GM18511 (cell line): ENCODE data around the gene KRTAP10-2.
"Not testable (repeated sequence)": the region's sequence is repeated elsewhere in the genome, so short reads cannot be mapped to it uniquely, and the experiment has no call there.

Experiments used
- ATAC-seq: cut with Tn5 transposase; IDR thresholded peaks from one replicate; pipeline ENCODE4 v1.9.1; 2021; ENCODE audit warnings: mild to moderate bottlenecking, moderate library complexity; ENCODE audit not compliant: unreplicated experiment

Gene KRTAP10-2

DNA sequence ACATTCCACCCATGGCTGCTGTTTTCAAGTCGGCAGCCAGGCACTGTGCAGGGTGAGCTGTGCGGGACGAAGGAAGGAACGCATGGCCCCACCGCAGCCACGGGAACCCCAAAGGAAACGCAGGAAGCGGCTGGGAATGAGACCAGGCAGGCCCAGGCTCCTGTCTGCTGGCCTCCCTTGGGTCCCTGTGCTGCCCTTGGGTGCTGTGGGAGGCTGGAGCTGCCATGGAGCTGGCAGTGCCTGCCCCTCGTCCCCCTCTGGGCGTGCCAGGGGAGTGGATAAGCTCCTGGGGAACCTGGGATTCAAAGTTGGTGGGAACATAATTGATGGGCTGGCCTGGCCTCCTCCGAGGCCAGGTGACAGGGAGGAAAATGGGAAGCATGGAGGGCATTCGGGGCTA is 17.0 kb upstream of the KRTAP10-2 start:
- no peak for ATAC-seq

DNA sequence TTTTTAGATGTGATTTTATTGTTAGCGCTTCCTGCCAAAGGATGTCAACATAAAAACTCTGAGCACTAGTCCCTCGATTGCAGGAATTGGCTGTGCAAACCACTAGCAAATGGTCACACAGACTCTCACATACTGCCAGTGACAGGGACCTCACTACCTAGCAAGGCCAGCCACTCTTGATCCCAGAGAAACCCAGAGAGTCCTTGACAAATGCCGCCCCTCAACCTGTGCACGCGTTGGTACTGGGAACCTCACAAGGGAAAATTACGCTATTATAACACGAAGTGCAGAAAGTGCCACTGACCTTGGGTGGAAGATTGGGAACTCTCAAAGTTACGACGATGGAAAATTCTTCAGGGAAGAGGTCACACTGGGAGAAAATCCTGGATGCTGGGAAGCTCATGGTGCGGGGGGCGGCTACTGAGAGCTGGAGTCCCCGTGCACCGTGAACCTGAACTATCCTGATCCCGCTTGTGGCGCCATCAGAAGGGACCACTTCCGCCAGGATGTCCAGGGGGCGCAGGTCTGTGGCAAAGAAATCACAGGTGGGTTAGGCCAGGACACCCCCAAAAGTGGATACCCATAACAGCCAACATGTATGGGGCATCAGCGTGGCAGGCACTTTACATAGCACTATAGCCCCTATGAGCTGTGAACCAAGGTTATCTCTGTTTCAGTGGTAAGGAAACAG is 16.3 kb upstream of the KRTAP10-2 start:
- ATAC-seq = no peak

DNA sequence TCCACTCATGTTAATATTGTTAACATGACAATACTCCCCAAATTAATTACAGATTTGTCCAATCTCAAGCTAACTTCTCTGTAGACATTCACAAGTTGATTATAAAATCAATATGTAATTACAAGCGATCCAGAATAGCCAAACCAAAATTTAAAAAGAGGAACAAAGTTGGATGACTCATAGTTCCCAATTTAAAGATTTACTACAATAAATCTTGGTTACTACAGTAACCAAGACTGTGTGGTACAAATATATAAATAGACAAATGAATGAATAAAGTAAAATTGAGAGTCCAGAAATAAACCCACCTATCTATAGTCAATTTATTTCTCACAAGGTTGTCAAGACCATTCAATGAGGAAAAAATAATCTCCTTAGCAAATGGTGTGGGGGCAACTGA is 15.1 kb upstream of the KRTAP10-2 start:
- no peak for ATAC-seq

DNA sequence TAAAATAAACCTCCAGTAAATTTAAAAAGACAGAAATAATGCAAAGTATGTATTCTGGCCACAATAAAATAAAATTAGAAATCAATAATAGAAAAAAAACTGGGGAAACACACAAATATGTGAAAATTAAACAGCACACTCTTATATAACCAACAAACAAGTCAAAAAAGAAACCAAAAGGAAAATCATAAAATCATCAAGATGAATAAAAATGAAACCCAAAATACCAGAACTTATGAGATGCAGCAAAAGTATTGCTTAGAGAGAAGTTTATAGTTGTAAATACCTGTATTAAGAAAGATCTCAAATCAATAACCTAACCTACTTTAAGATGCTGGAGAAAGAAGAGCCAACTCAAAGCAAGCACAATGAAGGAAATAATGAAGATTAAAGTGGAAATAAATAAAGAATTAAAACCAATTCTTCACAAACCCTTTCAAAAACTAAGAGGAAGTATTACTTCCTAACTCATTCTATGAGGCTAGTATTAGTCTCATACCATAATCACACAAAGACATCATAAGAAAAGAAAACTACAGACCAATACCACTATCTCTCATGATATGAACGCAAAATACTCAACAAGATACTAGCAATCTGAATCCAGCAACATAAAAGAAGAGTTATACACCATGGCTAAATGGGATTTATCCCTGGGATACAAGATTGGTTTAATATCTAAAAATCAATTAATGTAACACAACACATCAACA is 13.7 kb upstream of the KRTAP10-2 start:
- no peak for ATAC-seq

DNA sequence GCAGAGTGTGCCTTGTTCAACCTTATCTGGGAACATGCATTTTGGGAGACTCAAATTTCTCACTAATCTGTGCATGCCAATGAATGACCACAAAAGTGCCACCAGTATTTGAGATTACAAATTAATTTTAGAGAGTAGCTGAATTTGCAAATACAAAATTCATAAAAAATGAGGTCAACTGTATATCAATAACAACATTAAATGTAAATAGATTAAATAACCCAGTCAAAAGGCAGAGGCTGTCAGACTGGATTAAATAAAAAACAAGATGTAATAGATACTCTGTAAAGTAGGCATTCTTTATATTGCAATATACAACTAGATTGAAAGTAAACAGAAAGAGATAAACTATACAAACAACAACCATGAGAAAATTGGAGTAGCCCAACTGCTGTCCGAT is 12.8 kb upstream of the KRTAP10-2 start:
- ATAC-seq = no peak

DNA sequence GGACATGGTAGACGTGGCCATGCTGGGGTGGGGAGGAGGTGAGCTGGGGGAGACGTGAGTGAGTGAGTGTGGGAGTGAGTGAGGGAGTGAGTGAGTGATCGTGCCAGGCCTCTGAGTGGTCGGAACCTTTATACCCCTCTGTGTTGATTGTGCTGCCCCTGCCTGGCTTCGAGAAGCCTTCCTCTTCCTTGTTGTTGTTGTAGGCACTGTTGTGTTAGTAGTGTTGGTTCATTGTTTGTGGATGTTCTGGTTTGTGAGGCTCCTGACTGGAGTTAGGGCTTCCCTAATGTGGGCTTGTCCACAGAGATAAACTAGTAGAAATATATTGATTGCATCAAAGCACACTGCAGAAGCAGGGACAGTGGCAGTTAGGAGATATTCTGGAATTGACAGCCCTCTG is 7.4 kb upstream of the KRTAP10-2 start, which contains the start of gene KRTAP10-3:
Gene KRTAP10-3 (minus strand): TSS at position 101 of the 400 bp plus-strand sequence. CDS start 80 bp downstream, at position 21.
- no peak for ATAC-seq

DNA sequence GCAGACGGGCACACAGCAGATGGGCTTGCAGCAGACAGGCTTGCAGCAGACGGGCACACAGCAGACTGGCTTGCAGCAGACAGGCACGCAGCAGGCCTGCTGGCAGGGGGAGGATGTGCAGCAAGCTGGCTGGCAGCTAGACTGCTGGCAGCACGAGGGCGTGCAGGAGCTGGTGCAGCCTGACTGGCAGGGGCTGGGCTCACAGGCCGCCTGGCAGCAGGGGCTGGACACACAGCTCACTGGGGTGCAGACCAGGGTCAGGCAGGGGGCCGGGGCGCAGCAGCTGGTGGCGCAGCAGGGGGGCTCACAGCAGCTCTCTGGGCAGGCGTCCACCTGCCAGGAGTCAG is 7.0 kb upstream of the KRTAP10-2 start:
- not testable (repeated sequence) for ATAC-seq

DNA sequence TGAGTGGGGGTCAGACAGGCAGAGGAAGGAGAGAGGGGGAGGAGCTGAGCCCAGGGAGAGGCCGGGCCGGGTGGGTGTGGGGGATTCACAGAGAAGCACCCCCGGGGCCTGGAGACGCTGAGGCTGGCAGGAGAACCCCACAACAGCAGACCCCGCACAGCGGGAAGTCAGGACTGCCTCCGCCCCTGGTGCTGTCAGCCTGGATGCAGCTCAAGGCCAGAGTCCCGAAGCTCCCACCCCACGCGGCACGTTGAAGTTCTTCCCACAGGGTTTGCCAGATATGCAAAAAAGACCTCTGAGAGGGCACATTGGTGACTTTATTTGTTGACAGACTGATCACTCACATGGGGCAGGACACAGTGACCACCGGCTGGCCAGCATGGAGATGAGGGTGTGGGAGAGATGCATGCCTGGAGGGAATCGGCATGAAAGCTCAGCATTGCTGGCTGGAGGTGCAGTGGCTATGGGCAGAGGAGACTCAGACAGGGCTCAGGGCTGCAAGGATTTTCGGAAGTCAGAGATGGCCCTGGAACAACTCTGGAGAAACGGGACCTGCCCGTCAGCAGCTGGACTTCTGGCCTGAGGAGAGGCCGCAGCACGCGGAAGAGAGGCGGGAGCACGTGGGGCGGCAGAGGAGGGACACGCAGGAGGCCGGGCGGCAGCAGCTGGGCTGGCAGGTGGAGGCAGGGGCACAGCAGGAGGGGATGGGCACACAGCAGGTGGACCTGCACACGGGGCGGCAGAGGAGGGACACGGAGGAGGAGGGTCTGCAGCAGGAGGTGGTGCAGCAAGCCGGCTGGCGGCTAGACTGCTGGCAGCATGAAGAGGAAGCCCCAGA is 6.4 kb upstream of the KRTAP10-2 start:
- ATAC-seq = no peak

DNA sequence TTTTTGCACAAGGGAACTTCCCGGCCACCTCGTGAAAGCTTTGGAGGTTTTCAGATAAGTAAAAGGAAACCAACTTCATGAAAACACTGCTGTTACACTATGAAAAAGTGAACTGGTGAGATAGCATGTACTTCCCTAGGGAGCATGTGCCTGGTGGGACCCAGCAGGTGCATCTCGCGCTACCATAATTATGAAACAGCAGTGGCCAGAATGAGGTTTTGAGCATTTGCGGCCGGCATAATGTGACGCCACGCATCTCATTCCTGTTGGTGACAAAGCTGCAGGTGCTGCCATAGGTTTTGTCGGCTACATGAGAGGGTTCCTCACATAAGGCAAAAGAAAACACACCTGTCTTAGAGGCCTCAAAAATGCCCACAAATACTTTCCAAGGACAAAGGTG is 5.6 kb upstream of the KRTAP10-2 start:
- no peak for ATAC-seq

DNA sequence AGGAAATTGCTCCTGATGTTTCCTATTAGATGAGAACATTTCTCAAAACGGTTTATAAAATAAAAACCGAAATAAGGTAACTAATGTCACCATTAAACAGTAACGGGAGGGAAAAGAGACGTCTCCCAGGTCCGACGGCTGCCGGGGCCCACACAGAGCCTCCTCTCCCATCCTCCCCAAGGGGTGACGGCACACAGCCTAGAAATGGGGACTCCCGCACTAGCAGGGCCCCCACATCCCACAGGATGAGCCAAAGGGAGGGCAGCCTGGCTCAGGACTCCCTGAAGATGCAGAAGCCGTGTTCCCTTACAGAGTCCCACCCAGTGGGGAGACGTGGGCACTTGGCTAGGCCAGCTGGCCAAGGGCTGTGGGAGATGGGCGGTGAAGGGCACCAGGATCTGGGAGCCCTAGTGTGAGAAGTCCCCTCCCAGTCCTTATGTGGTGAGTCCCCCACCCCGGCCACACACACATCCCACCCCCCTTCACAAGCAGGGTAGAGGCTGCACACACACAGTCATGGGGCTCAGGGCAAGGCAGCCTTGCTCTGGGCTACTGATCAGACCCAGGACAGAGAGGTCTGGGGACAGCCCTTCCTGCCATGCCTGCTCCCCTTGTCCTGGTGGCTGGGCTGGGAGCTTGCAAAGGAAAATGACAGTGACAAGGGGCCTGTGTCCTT is 4.0 kb upstream of the KRTAP10-2 start:
- ATAC-seq = no peak

DNA sequence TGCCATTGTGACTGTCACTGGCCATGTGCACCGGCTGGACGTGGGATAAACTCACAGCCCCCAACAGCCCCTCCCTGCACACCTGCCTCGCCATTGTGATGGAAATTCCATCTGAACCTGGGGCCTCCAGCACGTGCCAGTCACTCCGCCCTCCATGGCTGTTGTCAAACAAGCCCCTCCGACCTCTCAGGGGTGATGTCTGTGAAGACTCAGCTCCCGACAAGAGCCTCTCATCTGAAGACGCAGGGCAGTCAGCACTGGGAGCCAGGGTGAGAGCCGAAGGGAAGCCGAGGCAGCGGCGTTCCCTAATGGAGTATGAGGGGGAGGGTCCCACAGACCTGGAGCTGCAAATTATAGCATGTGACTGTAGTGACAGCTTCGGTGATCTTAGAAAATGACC is 1.4 kb upstream of the KRTAP10-2 start:
- no peak for ATAC-seq

DNA sequence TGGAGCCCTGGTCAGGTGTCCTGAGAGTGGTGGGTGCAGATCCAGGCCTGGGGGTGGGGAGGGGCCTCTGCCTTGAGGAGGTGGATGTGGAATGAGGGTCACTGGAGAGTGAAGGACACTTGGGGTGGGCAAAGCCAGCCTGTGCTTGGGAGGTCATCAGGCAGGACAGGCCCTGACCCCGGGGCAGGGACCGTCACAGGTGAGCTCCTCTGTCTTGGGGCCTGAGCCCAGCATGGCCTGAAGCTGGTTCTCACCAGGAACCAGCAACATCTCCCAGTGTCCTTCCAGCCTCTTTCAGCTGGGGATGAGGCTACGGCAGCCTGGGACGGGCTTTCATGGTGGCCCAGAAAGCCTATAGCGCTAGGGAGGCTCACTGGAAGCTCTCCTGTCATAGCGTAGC is 831 bp upstream of the KRTAP10-2 start:
- ATAC-seq = no peak

DNA sequence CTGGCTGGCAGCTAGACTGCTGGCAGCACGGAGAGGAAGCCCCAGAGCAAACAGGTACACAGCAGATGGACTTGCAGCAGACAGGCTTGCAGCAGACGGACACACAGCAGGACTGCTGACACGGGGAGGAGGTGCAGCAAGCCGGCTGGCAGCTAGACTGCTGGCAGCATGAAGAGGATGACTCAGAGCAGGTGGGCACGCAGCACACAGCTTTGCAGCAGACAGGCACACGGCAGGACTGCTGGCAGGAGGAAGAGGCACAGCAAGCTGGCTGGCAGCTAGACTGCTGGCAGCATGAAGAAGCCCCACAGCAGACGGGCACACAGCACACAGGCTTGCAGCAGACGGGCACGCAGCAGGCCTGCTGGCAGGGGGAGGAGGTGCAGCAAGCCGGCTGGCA is 498 bp downstream of the KRTAP10-2 start:
- no peak for ATAC-seq

DNA sequence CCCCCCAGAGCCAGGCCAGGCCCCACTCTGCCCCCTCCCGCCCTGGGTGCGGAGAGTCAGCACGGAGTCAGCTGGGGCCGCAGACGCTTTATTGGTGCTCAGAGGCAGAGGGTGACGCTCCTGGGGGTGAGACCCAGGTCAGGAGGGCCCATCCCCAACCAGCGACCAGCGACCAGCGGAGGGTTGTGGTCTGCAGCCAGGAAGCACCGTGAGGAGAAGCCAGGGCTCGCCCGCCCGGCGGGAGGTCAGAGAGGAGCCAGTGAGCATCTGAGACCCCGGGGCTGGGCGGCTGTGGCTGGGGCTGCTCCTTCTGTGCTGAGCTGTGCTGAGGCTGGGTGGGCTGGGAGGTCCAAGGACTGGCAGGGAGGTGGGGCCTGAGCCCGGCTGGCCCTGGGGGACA is 1.0 kb downstream of the KRTAP10-2 start:
- not testable (repeated sequence) for ATAC-seq

DNA sequence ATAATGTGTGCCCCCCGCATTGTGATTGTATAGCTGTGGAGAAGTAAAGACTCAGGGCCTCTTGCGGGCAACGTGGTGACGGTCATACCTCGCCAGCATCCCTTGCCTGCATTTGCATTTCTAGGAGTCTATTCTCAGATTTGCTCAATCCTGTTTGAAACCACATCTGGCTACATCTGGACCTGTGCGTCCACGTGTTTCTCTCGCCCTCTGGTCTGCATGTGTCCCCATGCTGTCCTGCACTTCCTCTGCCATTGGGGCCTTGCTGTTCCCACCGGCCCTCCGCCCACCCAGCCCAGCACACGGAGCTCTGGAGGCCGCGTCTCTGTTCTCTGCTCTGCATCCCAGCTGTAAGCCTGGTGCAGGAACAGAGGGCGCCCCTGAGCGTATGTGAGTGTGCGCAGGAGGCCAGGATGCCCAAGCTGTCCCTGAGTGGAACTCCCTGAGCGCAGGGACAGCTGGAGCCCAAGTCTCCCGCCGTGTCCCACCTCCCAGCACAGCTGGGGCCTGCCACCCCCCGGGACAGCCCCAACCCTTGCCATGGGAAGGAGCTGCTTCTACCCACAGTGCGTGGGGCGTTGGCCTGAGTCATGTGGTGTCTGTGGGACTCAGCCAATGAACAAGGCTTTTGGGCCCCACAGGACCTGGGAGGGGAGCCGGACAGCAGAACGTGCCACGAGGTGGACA is 1.6 kb downstream of the KRTAP10-2 start:
- no peak for ATAC-seq

DNA sequence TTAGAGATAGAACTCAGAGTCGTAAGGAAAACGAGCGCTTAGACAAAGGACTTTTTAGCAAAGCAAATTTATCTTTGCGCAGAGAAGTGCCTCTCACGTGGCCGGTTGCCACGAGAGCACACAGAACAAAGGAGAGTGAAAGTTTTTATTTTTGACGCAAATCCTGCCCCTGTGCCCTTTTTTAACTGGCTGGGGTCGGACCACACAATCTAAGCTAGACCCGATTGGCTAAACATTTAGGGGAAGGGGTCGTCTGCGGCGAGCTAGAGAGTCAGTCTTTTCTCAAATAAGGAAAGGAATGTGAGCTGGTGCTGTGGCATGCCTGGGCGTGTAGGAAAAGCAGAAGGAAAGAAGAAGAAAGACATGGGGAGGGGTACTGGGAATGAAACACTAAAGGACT is 2.4 kb downstream of the KRTAP10-2 start:
- no peak for ATAC-seq

DNA sequence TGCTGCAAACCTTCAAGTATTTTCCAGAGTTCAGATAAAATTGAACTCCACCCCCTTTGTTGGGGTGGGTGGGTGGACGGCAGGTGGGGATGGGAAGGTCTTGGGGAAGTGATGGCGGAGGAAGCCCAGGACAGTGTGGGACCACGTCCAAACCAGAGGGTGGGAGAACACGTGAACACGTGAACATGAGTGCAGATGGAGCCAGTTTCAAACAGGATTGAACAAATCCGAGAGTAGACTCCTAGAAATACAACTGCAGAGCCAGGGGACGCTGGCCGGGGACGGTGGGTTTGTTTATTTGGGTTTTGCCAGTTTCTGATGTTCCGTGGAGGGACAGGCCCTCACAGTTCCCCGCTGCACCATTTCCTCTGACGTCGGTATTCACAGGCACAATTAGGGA is 2.9 kb downstream of the KRTAP10-2 start:
- ATAC-seq = no peak

DNA sequence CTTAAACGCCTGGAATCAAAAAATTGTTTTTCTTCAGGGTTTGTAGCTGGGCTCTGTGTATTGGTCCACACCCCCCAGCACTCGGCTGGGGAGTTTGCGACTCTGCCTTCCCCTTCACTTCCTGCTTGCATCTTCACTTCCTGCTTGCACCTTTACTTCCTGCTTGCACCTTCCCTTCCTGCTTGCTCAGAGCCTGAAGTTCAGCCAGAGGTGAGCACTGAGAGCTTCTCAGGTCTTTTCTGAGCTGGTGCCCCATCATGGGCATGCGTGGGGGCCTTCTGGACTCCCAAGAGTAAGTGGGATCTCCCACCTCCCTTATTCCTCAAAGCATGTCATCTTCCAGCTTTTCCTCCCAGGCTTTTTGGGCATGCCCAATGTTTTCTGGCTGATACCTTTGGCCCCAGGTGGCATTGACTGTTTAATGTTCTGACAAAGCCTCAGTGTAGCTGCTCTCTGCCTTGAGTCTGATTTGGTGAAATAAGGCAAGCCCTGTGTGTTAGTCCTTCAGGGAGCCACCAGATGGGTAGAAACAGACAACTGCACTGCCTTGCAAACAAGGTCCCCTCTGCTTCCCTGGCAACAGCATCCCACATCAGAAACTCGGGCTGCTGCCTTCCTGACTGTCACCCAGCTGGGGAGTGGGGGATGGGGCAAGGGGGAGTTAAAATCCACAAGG is 3.5 kb downstream of the KRTAP10-2 start:
- no peak for ATAC-seq

DNA sequence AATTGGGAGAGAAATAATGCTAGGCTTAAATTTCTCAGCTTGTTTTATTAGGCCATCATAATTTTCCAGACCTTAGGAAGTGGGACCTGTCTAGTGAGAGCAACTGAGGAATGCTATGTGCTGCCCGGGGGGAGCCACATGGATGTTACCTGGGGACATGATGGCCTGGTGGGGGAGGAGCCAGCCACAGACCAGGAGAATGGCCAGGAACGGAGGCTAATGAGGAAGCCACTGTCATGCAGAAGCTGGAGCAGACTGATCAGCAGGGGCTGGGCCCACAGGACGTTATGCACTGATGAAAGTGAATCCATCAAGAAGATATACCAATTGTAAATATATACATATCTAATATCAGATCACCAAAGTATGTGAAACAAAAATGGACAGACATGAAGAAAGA is 6.7 kb downstream of the KRTAP10-2 start:
- no peak for ATAC-seq

DNA sequence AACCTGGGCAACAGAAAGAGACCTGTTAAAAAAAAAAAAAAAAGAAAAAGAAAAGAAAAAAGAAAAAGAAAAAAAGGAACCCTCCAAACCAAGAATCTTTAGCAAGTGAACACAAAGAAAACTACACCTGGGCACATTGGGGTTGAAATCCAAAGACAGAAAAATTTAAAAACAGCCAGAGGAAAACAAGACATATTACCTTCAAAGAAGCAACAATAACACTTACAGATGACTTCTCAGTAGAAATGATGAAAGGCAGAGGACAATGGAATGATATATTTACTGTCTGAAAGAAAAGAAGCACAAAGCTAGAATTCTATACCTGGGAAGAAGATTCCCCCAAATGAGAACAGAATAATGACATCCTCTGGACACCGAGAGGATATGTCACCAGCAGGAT is 8.6 kb downstream of the KRTAP10-2 start:
- ATAC-seq = no peak
